DND-41 (cell line): ENCODE data around the gene NOX5.

Source experiments
- EZH2 ChIP-seq: IDR thresholded peaks from 3 replicates; pipeline ENCODE4 v1.6.1; 2012; ENCODE audit warnings: borderline replicate concordance, low read depth, mild to moderate bottlenecking, moderate library complexity, low read length, inconsistent platforms; ENCODE audit not compliant: severe bottlenecking
- TF ChIP-seq, protein P1 (sequence below): IDR thresholded peaks from 2 replicates; pipeline ENCODE4 v1.5.1; 2012; ENCODE audit warnings: borderline replicate concordance, low read length, moderate library complexity, mild to moderate bottlenecking; ENCODE audit not compliant: poor library complexity, severe bottlenecking; ENCODE audit errors: extremely low read depth

DNA sequence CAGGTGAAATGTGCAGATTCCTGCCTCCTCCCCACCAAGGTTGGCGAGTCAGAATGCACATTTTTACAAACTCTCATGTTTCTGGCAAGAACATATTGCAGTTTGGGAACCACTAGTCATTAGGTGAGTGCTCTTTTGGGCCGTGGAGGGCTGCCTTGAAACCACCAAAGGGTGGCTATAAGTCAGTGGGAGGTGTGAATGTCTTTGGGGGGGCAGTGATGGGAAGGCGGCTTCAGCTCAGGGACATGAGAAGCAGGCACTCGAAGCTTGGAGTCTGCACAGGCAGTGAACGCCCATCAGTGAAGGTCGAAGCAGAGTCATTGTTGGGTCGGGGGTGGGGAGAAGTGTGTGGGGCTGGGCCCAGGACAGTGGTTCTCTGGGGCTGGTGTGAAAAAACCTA lies 1.1 kb downstream of the NOX5 start:
- TF ChIP-seq, protein P1, sequence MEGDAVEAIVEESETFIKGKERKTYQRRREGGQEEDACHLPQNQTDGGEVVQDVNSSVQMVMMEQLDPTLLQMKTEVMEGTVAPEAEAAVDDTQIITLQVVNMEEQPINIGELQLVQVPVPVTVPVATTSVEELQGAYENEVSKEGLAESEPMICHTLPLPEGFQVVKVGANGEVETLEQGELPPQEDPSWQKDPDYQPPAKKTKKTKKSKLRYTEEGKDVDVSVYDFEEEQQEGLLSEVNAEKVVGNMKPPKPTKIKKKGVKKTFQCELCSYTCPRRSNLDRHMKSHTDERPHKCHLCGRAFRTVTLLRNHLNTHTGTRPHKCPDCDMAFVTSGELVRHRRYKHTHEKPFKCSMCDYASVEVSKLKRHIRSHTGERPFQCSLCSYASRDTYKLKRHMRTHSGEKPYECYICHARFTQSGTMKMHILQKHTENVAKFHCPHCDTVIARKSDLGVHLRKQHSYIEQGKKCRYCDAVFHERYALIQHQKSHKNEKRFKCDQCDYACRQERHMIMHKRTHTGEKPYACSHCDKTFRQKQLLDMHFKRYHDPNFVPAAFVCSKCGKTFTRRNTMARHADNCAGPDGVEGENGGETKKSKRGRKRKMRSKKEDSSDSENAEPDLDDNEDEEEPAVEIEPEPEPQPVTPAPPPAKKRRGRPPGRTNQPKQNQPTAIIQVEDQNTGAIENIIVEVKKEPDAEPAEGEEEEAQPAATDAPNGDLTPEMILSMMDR = no peak
- TF ChIP-seq EZH2 = no peak
